Measurements from ENCODE around the gene TBC1D22A. TPM values are rescaled to one million over a fixed set of nuclear protein-coding genes. Genes with fewer than 3 reads are reported as not detected.
"Not testable (repeated sequence)": the region's sequence is repeated elsewhere in the genome, so short reads cannot be mapped to it uniquely, and the experiment has no call there.

The TBC1D22A gene
- total RNA-seq, 4 donors from 2014 or later, result 9.2 to 45.3 (median 22.8) TPM

- Histone ChIP-seq H3K4me1 (no peaks in the 10 kb centered on the region), H3K36me3 (no peaks in the 10 kb centered on the region), H3K4me3 (no peak overlapping the region), H3K27ac (no peak overlapping the region), H3K27me3 (no peaks in the 10 kb centered on the region), H3K9me3 (no peaks in the 10 kb centered on the region)
- intact Hi-C loops (cut with DNase I; ENCODE audit: low total_unique reads), result no loop called here
- TF ChIP-seq POLR2A (IDR thresholded peaks at IDR 0.05), result no peak
- TF ChIP-seq, protein P1, sequence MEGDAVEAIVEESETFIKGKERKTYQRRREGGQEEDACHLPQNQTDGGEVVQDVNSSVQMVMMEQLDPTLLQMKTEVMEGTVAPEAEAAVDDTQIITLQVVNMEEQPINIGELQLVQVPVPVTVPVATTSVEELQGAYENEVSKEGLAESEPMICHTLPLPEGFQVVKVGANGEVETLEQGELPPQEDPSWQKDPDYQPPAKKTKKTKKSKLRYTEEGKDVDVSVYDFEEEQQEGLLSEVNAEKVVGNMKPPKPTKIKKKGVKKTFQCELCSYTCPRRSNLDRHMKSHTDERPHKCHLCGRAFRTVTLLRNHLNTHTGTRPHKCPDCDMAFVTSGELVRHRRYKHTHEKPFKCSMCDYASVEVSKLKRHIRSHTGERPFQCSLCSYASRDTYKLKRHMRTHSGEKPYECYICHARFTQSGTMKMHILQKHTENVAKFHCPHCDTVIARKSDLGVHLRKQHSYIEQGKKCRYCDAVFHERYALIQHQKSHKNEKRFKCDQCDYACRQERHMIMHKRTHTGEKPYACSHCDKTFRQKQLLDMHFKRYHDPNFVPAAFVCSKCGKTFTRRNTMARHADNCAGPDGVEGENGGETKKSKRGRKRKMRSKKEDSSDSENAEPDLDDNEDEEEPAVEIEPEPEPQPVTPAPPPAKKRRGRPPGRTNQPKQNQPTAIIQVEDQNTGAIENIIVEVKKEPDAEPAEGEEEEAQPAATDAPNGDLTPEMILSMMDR (IDR thresholded peaks at IDR 0.05), result no peak
- no peak for DNase-seq
Measured at GRCh38 chr22:46974631-46975585, 212.5 kb downstream of the TBC1D22A start.

- no peak for DNase-seq
- H3K9me3 ChIP-seq, result no peaks in the 10 kb centered on the region
- intact Hi-C loops (cut with DNase I; ENCODE audit: low total_unique reads), result no loop called here
- TF ChIP-seq, protein P1 (IDR thresholded peaks at IDR 0.05), result no peak
- TF ChIP-seq POLR2A (IDR thresholded peaks at IDR 0.05), result no peak
- no peak overlapping the region for H3K4me3 ChIP-seq
- H3K4me1 ChIP-seq, result no peaks in the 10 kb centered on the region
- no peaks in the 10 kb centered on the region for H3K27me3 ChIP-seq
- no peaks in the 10 kb centered on the region for H3K36me3 ChIP-seq
- no peak overlapping the region for H3K27ac ChIP-seq
Measured at GRCh38 chr22:46976143-46976542, 213.7 kb downstream of the TBC1D22A start.

DNA sequence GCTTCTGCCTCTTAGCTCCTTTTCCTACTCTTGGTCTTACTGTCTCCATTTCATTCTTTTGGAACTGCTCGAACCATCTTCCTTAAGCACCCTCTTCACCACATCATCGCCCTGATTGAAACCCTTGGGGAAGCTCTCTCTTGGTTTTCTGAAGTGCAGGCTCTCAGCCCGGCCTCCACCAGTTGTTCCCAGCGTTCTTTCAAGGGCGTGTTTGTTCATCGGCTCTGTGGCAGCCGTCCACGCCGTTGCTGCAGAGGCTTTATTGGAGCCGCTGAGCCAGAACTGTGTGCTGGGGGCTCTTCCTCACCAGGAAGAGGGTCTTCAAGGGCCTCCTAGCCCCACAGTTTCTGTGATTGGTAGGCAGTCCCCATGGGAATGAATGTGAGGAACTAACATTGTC, 214.1 kb downstream of the TBC1D22A start:
- no peaks in the 10 kb centered on the region for H3K9me3 ChIP-seq
- intact Hi-C loops (cut with DNase I; ENCODE audit: low total_unique reads), result no loop called here
- DNase-seq, result no peak
- H3K27me3 ChIP-seq, result no peaks in the 10 kb centered on the region
- H3K36me3 ChIP-seq, result no peaks in the 10 kb centered on the region
- no peak overlapping the region for H3K27ac ChIP-seq
- no peaks in the 10 kb centered on the region for H3K4me1 ChIP-seq
- H3K4me3 ChIP-seq, result no peak overlapping the region
- TF ChIP-seq, protein P1 (IDR thresholded peaks at IDR 0.05), result no peak
- no peak for TF ChIP-seq POLR2A (IDR thresholded peaks at IDR 0.05)

- Histone ChIP-seq H3K4me3 (no peak overlapping the region), H3K4me1 (no peaks in the 10 kb centered on the region), H3K27me3 (no peaks in the 10 kb centered on the region), H3K9me3 (no peaks in the 10 kb centered on the region), H3K27ac (no peak overlapping the region), H3K36me3 (no peaks in the 10 kb centered on the region)
- no peak for DNase-seq
- TF ChIP-seq, protein P1 (IDR thresholded peaks at IDR 0.05), result no peak
- TF ChIP-seq POLR2A (IDR thresholded peaks at IDR 0.05), result no peak
- intact Hi-C loops (cut with DNase I; ENCODE audit: low total_unique reads), result no loop called here
Measured at GRCh38 chr22:46977656-46978343, 215.3 kb downstream of the TBC1D22A start.

DNA sequence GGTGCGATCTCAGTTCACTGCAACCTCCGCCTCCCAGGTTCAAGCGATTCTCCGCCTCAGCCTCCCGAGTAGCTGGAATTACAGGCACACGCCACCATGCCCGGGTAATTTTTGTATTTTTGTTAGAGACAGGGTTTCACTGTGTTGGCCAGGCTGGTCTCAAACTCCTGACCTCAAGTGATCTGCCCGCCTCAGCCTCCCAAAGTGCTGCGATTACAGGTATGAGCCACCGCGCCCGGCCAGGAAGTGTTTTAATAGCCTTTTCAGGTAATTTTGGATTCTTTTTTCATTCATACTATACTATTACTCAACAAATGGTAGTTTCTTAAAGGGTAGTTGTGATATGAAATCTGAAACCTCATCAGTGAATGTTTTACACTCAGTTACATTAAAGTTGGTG, 216.2 kb downstream of the TBC1D22A start:
- H3K4me1 ChIP-seq, result not testable (repeated sequence)

More for the DNA sequence above, 216.2 kb downstream of the TBC1D22A start:
- H3K27me3 ChIP-seq; H3K4me3 ChIP-seq; intact Hi-C loops (cut with DNase I; ENCODE audit: low total_unique reads); H3K9me3 ChIP-seq; H3K27ac ChIP-seq; H3K36me3 ChIP-seq; DNase-seq: not testable (repeated sequence)
